HG03025 (cell line): ENCODE data around the gene INTS6L.
A peak's percentile ranks its signal among the peaks of the same experiment; 100 is the strongest.

ENCODE experiments used
- ATAC-seq: cut with Tn5 transposase; IDR thresholded peaks from one replicate; pipeline ENCODE4 v1.9.1; 2021; ENCODE audit warnings: mild to moderate bottlenecking, moderate library complexity; ENCODE audit not compliant: unreplicated experiment, low FRiP score

Gene INTS6L, protein sequence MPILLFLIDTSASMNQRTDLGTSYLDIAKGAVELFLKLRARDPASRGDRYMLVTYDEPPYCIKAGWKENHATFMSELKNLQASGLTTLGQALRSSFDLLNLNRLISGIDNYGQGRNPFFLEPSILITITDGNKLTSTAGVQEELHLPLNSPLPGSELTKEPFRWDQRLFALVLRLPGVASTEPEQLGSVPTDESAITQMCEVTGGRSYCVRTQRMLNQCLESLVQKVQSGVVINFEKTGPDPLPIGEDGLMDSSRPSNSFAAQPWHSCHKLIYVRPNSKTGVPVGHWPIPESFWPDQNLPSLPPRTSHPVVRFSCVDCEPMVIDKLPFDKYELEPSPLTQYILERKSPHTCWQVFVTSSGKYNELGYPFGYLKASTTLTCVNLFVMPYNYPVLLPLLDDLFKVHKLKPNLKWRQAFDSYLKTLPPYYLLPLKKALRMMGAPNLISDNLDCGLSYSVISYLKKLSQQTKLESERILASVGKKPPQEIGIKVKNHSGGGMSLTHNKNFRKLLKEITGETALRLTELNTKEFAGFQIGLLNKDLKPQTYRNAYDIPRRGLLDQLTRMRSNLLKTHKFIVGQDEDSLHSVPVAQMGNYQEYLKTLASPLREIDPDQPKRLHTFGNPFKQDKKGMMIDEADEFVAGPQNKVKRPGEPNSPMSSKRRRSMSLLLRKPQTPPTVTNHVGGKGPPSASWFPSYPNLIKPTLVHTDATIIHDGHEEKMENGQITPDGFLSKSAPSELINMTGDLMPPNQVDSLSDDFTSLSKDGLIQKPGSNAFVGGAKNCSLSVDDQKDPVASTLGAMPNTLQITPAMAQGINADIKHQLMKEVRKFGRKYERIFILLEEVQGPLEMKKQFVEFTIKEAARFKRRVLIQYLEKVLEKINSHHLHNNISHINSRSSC

DNA sequence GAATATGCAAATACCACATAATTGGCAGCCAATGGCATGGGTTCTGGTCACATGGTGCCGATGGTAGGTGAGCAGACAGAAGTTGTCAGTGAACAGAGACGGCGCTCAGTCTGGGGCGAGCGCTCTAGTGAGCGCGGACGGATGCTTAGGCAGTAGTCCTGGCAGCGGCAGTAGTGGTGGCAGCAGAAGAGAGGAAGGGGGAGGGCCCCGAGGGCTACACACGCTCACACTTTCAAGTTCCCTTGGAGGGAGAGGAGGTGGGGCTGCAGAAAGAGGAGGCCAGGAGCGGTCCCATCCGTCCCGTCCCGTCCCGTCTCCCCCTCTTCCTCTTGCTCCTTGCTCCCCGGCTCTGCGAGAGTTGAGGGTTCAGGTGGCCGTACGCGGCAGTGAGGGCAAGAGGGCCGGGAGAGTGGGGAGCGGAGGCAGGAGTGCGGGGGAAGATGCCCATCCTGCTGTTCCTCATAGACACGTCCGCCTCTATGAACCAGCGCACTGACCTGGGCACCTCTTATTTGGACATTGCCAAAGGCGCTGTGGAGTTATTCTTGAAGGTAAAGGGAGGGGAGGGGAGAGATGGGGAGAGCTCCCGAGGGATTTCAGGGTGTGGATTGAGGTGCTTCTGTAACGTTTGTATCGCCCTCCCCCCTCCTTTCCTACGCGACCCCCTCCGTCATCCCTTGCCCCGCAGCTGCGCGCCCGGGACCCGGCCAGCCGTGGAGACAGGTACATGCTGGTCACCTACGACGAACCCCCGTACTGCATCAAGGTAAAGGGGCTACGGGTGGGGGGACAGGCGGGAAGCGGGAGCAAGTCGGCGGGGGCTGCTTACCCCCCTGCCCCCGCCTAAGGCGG, at the start of gene INTS6L:
TSS of gene INTS6L (plus strand) at position 108 of the 852 bp plus-strand sequence. CDS start at position 441, 333 bp downstream.
- ATAC-seq, result peak; percentile 86

GRCh38 chrX:135476378-135476777, 44.1 kb upstream of the INTS6L start:
- no peak for ATAC-seq

DNA sequence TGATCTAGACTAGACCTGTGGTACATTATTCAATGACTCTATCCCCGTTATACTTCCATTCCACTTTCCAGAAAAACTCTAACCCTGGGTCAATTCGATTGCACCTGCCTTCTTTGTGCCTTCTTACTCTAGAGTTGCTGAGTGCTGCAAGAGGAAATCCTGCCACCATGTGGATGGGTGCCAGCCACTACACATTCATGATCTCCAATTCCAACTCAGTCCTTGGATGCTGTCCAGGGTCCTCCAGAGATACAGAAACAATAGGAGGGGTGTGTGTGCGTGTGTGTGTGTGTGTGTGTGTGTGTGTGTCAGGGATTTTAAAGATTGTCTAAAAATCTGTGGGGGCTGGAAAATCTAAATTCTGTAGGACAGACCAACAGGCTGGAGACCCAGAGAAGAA, 42.9 kb upstream of the INTS6L start:
- ATAC-seq, result no peak

GRCh38 chrX:135480076-135480475, 40.4 kb upstream of the INTS6L start:
- no peak for ATAC-seq

DNA sequence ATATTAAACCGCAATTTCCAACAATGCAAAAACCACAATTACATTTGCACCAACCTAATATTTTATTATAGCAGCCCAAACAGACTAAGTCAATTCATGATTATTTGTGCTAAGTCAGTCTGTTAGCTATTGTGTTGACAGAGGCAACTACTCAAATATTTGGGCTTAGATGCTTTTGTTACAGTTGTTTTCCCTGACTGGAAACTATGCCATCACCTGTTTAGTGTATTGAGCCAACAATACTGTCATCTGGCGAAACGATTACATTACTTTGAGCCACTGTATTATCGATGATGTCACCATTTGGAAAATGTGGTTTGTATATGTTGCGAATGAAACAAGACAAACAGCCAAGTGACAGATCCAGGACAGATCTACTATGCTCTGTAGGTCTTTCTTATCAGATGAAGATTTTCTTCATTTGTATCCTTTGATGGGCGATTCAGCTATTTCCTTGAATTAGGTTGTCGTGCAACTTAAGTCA, 38.7 kb upstream of the INTS6L start:
- no peak for ATAC-seq

GRCh38 chrX:135484641-135485289, 35.7 kb upstream of the INTS6L start:
- ATAC-seq, result no peak

GRCh38 chrX:135489542-135489941, 30.9 kb upstream of the INTS6L start:
- ATAC-seq, result peak; percentile 73

- ATAC-seq, result no peak
Observed at GRCh38 chrX:135490979-135491514, 29.4 kb upstream of the INTS6L start.

GRCh38 chrX:135494453-135494852, 26.0 kb upstream of the INTS6L start:
- ATAC-seq, result no peak

- ATAC-seq, result no peak
Observed at GRCh38 chrX:135497736-135498135, 22.7 kb upstream of the INTS6L start.

GRCh38 chrX:135498236-135498635, 22.2 kb upstream of the INTS6L start:
- ATAC-seq, result no peak

- ATAC-seq, result no peak
Observed at GRCh38 chrX:135505351-135505750, 15.1 kb upstream of the INTS6L start.

- no peak for ATAC-seq
Observed at GRCh38 chrX:135509885-135510284, 10.6 kb upstream of the INTS6L start.

GRCh38 chrX:135512508-135513129, 7.8 kb upstream of the INTS6L start:
- ATAC-seq, result no peak

- ATAC-seq, result no peak
Observed at GRCh38 chrX:135513130-135513515, 7.3 kb upstream of the INTS6L start.

DNA sequence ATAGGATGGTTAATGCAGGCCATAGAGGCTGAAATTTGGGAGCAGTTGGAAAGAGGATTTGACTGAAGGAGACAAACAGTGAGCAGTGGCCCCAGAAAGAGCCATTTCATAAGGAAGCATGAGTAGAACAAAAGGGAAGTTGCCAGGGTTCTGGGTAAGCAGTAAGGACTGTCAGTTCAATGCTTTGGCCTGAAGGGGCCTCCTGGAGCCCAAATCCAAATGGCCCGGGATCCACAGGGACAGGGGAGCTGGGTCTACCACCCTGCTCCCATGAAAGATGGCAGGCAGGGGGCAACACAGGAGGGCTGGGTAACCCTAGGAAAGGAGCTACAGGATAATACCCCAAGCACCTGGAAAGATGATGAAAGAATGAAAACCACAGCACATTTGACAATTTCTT, 4.1 kb upstream of the INTS6L start:
- ATAC-seq, result no peak

GRCh38 chrX:135518161-135518560, 2.3 kb upstream of the INTS6L start:
- ATAC-seq, result no peak

DNA sequence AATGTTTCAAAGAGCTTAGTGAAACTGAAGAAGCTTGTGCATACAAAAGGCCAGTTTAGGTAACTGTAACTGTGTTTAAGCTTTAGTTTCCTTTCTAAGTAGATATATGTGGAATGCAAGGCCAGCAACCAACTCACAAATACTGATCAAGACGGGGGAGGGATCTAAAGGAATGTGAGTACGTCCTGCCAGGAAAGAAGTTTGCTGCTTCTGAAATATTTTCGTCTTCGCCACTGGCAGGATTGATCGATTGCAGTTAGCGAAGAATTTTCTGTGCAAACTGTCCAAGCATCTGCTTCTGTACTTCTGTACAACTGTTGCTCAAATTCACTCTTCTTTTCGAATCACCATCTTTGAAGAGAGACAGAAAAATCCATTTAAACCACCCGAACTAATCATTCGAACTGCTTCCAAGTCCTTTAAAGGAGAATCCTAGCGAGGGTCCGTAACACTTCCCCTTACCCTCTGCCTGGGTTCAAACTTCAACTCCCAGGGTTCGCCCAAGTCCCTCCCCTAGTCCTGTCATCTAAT, 373 bp upstream of the INTS6L start:
- no peak for ATAC-seq
